Neural cell (in vitro differentiated cells): ENCODE data around the gene MGST3. TPM values are rescaled to one million over a fixed set of nuclear protein-coding genes. Genes with fewer than 3 reads are reported as not detected.

Experiments
- H2AFZ ChIP-seq: fragments of 200-600, 300-800 bp; sonication (generic), shearing (Covaris generic); 2 replicates; pipeline ENCODE4 v1.6.0; 2014; ENCODE audit warnings: low read depth, mild to moderate bottlenecking, antibody characterized with exemption, low read length, moderate library complexity
- H3F3A ChIP-seq: fragments of 200-600 bp; shearing (Covaris generic); 2 replicates; pipeline ENCODE4 v1.6.1; 2016; ENCODE audit warnings: mild to moderate bottlenecking, moderate library complexity, mixed read lengths, antibody characterized with exemption, low read length; ENCODE audit not compliant: insufficient read depth, poor library complexity, severe bottlenecking
- H3K27ac ChIP-seq: fragments of 200-600, 300-800 bp; sonication (generic), shearing (Covaris generic); 2 replicates; pipeline ENCODE4 v1.5.1; 2014; ENCODE audit warnings: mild to moderate bottlenecking, low read length, moderate library complexity
- H3K27me3 ChIP-seq: fragments of 300-800, 200-600 bp; sonication (generic), shearing (Covaris generic); 2 replicates; pipeline ENCODE4 v1.6.0; 2014; ENCODE audit warnings: mild to moderate bottlenecking, low read depth, low read length, moderate library complexity; ENCODE audit not compliant: insufficient read depth
- H3K36me3 ChIP-seq: fragments of 300-800, 200-600 bp; sonication (generic), shearing (Covaris generic); 2 replicates; pipeline ENCODE4 v1.5.1; 2014; ENCODE audit warnings: mild to moderate bottlenecking, antibody characterized with exemption, low read length, moderate library complexity; ENCODE audit not compliant: insufficient read depth
- H3K4me2 ChIP-seq: fragments of 300-800, 200-600 bp; sonication (generic), shearing (Covaris generic); 2 replicates; pipeline ENCODE4 v1.6.0; 2014; ENCODE audit warnings: mild to moderate bottlenecking, low read length
- H3K4me3 ChIP-seq: fragments of 300-800, 200-600 bp; sonication (generic), shearing (Covaris generic); 2 replicates; pipeline ENCODE4 v1.5.1; 2014; ENCODE audit warnings: mild to moderate bottlenecking, low read length, moderate library complexity
- H3K79me2 ChIP-seq: fragments of 200-600 bp; shearing (Covaris generic); replicated peaks from 2 replicates; pipeline ENCODE4 v1.6.0; 2014; ENCODE audit warnings: mild to moderate bottlenecking, low read length, moderate library complexity; ENCODE audit not compliant: insufficient read depth
- H3K9ac ChIP-seq: fragments of 300-800, 200-600 bp; sonication (generic), shearing (Covaris generic); 2 replicates; pipeline ENCODE4 v1.6.1; 2016; ENCODE audit warnings: mild to moderate bottlenecking, low read length, mixed read lengths
- H3K9me2 ChIP-seq: fragments of 200-600 bp; shearing (Covaris generic); 2 replicates; pipeline ENCODE4 v1.6.1; 2016; ENCODE audit warnings: mild to moderate bottlenecking, low read length, mixed read lengths; ENCODE audit not compliant: insufficient read depth
- H3K9me3 ChIP-seq: fragments of 200-600, 300-800 bp; sonication (generic), shearing (Covaris generic); 2 replicates; pipeline ENCODE4 v1.6.1; 2016; ENCODE audit warnings: mild to moderate bottlenecking, mixed run types, low read length, moderate library complexity, mixed read lengths
- H4K20me1 ChIP-seq: fragments of 200-600 bp; shearing (Covaris generic); 2 replicates; pipeline ENCODE4 v1.6.1; 2016; ENCODE audit warnings: mild to moderate bottlenecking, mixed run types; ENCODE audit not compliant: insufficient read depth
- CTCF ChIP-seq: fragments of 450-650 bp; IDR thresholded peaks from 2 replicates; pipeline ENCODE4 v1.5.1; 2014; ENCODE audit warnings: antibody characterized with exemption, mild to moderate bottlenecking, moderate library complexity; ENCODE audit not compliant: poor library complexity, severe bottlenecking
- EP300 ChIP-seq: fragments of 450-650 bp; conservative IDR thresholded peaks from 2 replicates; pipeline ENCODE4 v1.6.1; 2014; ENCODE audit warnings: antibody characterized with exemption, mild to moderate bottlenecking, moderate library complexity; ENCODE audit not compliant: poor library complexity, severe bottlenecking
- EZH2 ChIP-seq: fragments of 200-600, 300-800 bp; shearing (Covaris generic), sonication (generic); IDR thresholded peaks from 2 replicates; pipeline ENCODE4 v1.6.1; 2014; ENCODE audit warnings: antibody characterized with exemption, low read length, borderline replicate concordance, mild to moderate bottlenecking; ENCODE audit not compliant: insufficient read depth, poor library complexity, severe bottlenecking
- MXI1 ChIP-seq: fragments of 450-650 bp; conservative IDR thresholded peaks from 2 replicates; pipeline ENCODE4 v1.6.1; 2014; ENCODE audit warnings: antibody characterized with exemption, mild to moderate bottlenecking; ENCODE audit not compliant: poor library complexity, severe bottlenecking
- POLR2AphosphoS5 ChIP-seq: IDR thresholded peaks from 2 replicates; pipeline ENCODE4 v1.6.1; 2012
- RAD21 ChIP-seq: fragments of 450-650 bp; conservative IDR thresholded peaks from 2 replicates; pipeline ENCODE4 v1.6.1; 2014; ENCODE audit warnings: antibody characterized with exemption, mild to moderate bottlenecking, moderate library complexity
- REST ChIP-seq: IDR thresholded peaks from 2 replicates; pipeline ENCODE4 v1.6.1; 2012; ENCODE audit warnings: borderline replicate concordance
- SMC3 ChIP-seq: fragments of 450-650 bp; conservative IDR thresholded peaks from 2 replicates; pipeline ENCODE4 v1.6.1; 2014; ENCODE audit warnings: antibody characterized with exemption, mild to moderate bottlenecking, moderate library complexity; ENCODE audit not compliant: poor library complexity
- TAF1 ChIP-seq: IDR thresholded peaks from 2 replicates; pipeline ENCODE4 v1.6.1; 2012; ENCODE audit warnings: low read depth
- polyA plus RNA-seq: library from polyadenylated mRNA; depleted of rRNA; stranded (reverse); fragments of >200 nt; gene quantifications from 2 replicates; pipeline ENCODE4 v1.2.3, GENCODE V29; 2014

The MGST3 gene
- polyA plus RNA-seq, 1 donor from 2014 or later, result 219 TPM

DNA sequence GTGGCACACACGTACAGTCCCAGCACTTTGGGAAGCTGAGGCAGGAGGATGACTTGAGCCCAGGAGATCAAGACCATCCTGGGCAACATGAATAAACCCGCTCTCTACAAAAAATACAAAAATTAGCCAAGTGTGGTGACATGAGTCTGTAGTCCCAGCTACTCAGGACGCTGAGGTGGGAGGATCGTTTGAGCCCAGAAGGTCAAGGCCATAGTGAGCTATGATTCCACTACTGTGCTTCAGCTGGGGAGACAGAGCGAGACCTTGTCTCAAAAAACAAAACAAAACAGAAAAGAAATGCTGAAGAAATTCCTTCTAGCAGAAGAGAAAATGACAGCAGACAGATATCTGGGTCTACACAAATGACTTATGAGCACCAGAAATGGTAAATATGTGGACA is 57.0 kb downstream of the MGST3 start:
- no peaks in the 10 kb centered on the region for H3K9me2 ChIP-seq
- H3K9ac ChIP-seq, result no peak overlapping the region
- no peak overlapping the region for H3K4me3 ChIP-seq
- H3K9me3 ChIP-seq, result no peaks in the 10 kb centered on the region
- H3K27ac ChIP-seq, result no peak overlapping the region
- no peaks in the 10 kb centered on the region for H3K27me3 ChIP-seq
- H4K20me1 ChIP-seq, result no peaks in the 10 kb centered on the region
- H3K4me2 ChIP-seq, result no peak overlapping the region
- H2AFZ ChIP-seq, result no peak overlapping the region
- H3F3A ChIP-seq, result no peaks in the 10 kb centered on the region
- H3K36me3 ChIP-seq, result no peaks in the 10 kb centered on the region
- peaks cover 10% of the 10 kb centered on the region for H3K79me2 ChIP-seq
- TF ChIP-seq EP300 (no peak), REST (no peak), CTCF (no peak), MXI1 (no peak)

DNA sequence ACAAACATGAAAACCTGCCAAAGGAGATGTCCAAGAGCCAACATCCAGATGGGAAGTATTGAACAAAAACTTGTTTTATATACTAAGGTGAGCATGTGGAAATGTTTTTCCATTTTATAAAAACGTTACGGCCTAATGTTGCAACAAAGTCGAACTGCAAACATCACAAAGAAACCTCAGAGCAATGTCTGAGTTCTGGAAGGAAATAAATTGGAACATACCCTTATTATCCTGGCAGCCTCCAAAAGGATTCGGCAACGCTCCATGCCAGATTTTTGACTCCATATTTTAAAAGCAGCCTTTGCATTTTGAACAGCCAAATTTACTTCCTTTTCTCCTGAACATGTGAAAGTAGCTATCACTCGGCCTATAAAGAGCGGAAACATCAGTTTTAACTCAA is 64.0 kb downstream of the MGST3 start:
- no peaks in the 10 kb centered on the region for H3K36me3 ChIP-seq
- TF ChIP-seq MXI1, result no peak
- TF ChIP-seq EP300, result no peak
- no peak for TF ChIP-seq REST
- TF ChIP-seq CTCF, result no peak
- no peak for TF ChIP-seq EZH2
- no peak for TF ChIP-seq SMC3
- TF ChIP-seq TAF1, result no peak
- TF ChIP-seq RAD21, result no peak
- TF ChIP-seq POLR2AphosphoS5, result no peak
- no peaks in the 10 kb centered on the region for H4K20me1 ChIP-seq
- H2AFZ ChIP-seq, result no peak overlapping the region
- H3K79me2 ChIP-seq, result peaks cover 16% of the 10 kb centered on the region
- H3K27me3 ChIP-seq, result no peaks in the 10 kb centered on the region
- no peaks in the 10 kb centered on the region for H3K9me2 ChIP-seq
- no peak overlapping the region for H3K4me3 ChIP-seq
- no peak overlapping the region for H3K4me2 ChIP-seq
- H3F3A ChIP-seq, result no peaks in the 10 kb centered on the region
- no peak overlapping the region for H3K9ac ChIP-seq
- H3K9me3 ChIP-seq, result no peaks in the 10 kb centered on the region
- H3K27ac ChIP-seq, result no peak overlapping the region
